K562 (cell line): ENCODE results near the gene TRMU. TPM values are rescaled to one million over a fixed set of nuclear protein-coding genes. Genes with fewer than 3 reads are reported as not detected.
A peak's percentile ranks its signal among the peaks of the same experiment; 100 is the strongest.

Source experiments
- ATAC-seq: fragments of 200-7000 bp; cut with Tn5 transposase; 3 replicates; pipeline ENCODE4 v1.9.1; 2020; ENCODE audit warnings: moderate library complexity
- BruUV-seq: library from RNA; stranded (reverse); fragments of 400-500 nt; replicated peaks from 2 replicates; lab custom pipeline; 2021; lab: Mats Ljungman, UMichigan
- CTCF ChIA-PET: fragments of 300-600 bp; formaldehyde crosslinking; extraction: SDS; loops from one replicate; lab custom pipeline; 2021; ENCODE audit warnings: low intra/inter-chr PET ratio; lab: Yijun Ruan, JAX
- POLR2A ChIA-PET: fragments of 300-600, 350-650 bp; sonication (Branson Sonifier 250); formaldehyde crosslinking; extraction: SDS; loops from one replicate; lab custom pipeline; 2021; ENCODE audit warnings: antibody characterized with exemption, inconsistent platforms; lab: Yijun Ruan, JAX
- DNase-seq, 4 experiments: peaks; one replicate each; pipeline versions ENCODE4 v3.0.0 to v3.0.0-alpha.2; 2011 to 2018; ENCODE audit warnings: low spot score in 3 of 4, mixed read lengths in 3 of 4; ENCODE audit errors: extremely low read depth in 1 of 4
- FAIRE-seq: peaks from 2 replicates; lab custom pipeline; 2011; peaks lifted over from hg19 to GRCh38; lab: Jason Lieb, UNC
- H2AFZ ChIP-seq: 2 replicates; pipeline ENCODE4 v1.6.0; 2011; ENCODE audit warnings: low read depth, low read length, control low read depth, inconsistent platforms
- H3K27ac ChIP-seq: fragments of 200-600 bp; 3 replicates; pipeline ENCODE4 v1.8.0; 2011; ENCODE audit warnings: low read depth, mild to moderate bottlenecking, control low read depth, inconsistent platforms, low read length, moderate library complexity, mixed read lengths; ENCODE audit errors: extremely low read depth
- H3K27me3 ChIP-seq, 2 experiments: fragments of 300-600 bp in 1 of 2; 2 replicates in 1 of 2; 3 replicates in 1 of 2; pipeline versions ENCODE4 v1.6.0 to v1.8.0; 2011; ENCODE audit warnings: inconsistent platforms in 2 of 2, low read length in 2 of 2, mild to moderate bottlenecking in 1 of 2, mixed read lengths in 1 of 2, moderate library complexity in 1 of 2; ENCODE audit not compliant: control insufficient read depth in 2 of 2, insufficient read depth in 2 of 2
- H3K36me3 ChIP-seq: fragments of 300-600 bp; 3 replicates; pipeline ENCODE4 v1.8.0; 2011; ENCODE audit warnings: mild to moderate bottlenecking, low read length, inconsistent platforms; ENCODE audit not compliant: control insufficient read depth, insufficient read depth
- H3K4me1 ChIP-seq, 2 experiments: fragments of 200-600 bp in 1 of 2; replicated peaks in 1 of 2; 2 replicates in 1 of 2; 3 replicates in 1 of 2; pipeline versions ENCODE4 v1.5.1 to v1.8.0; 2011; ENCODE audit warnings: inconsistent platforms in 2 of 2, low read length in 2 of 2, mild to moderate bottlenecking in 1 of 2, mixed read lengths in 1 of 2, moderate library complexity in 1 of 2; ENCODE audit not compliant: control insufficient read depth in 2 of 2, insufficient read depth in 2 of 2
- H3K4me2 ChIP-seq: 2 replicates; pipeline ENCODE4 v1.6.1; 2011; ENCODE audit warnings: low read length, control low read depth, inconsistent platforms, mixed read lengths; ENCODE audit not compliant: insufficient read depth
- H3K4me3 ChIP-seq: fragments of 200-600 bp; sonication (generic), shearing (Covaris generic); 2 replicates; pipeline ENCODE4 v1.5.1; 2016; ENCODE audit warnings: control low read depth, inconsistent platforms
- H3K79me2 ChIP-seq: fragments of 200-600 bp; 3 replicates; pipeline ENCODE4 v1.8.0; 2011; ENCODE audit warnings: low read length, inconsistent platforms; ENCODE audit not compliant: control insufficient read depth, insufficient read depth
- H3K9ac ChIP-seq, 2 experiments: 2 replicates each; pipeline versions ENCODE4 v1.6.0 to v1.6.1; 2011; ENCODE audit warnings: low read depth in 2 of 2, low read length in 2 of 2, control low read depth in 1 of 2, inconsistent platforms in 1 of 2, mild to moderate bottlenecking in 1 of 2, mixed read lengths in 1 of 2; ENCODE audit not compliant: insufficient read depth in 1 of 2
- H3K9me1 ChIP-seq: one replicate; pipeline ENCODE4 v1.6.0; 2011; ENCODE audit warnings: inconsistent platforms, mild to moderate bottlenecking, low read length, moderate library complexity; ENCODE audit not compliant: control insufficient read depth, insufficient read depth
- H3K9me3 ChIP-seq: replicated peaks from 2 replicates; pipeline ENCODE4 v1.5.1; 2011; ENCODE audit warnings: low read depth, low read length, inconsistent platforms; ENCODE audit not compliant: control insufficient read depth, insufficient read depth
- H4K20me1 ChIP-seq: replicated peaks from 2 replicates; pipeline ENCODE4 v1.6.1; 2011; ENCODE audit warnings: low read length, inconsistent platforms, mixed read lengths; ENCODE audit not compliant: control insufficient read depth, insufficient read depth
- CTCF ChIP-seq, 3 experiments: IDR thresholded peaks in 2 of 3; conservative IDR thresholded peaks in 1 of 3; 2 replicates each; pipeline ENCODE4 v1.5.1; 2011 to 2012; ENCODE audit warnings: low read length in 3 of 3, mild to moderate bottlenecking in 3 of 3, control low read depth in 2 of 3, improper control_type of control experiment in 1 of 3, inconsistent platforms in 1 of 3, low read depth in 1 of 3, mixed read lengths in 1 of 3, moderate library complexity in 1 of 3; ENCODE audit not compliant: insufficient read depth in 2 of 3
- RAD51 ChIP-seq: fragments of 450-650 bp; IDR thresholded peaks from 2 replicates; pipeline ENCODE4 v1.7.1; 2016; ENCODE audit warnings: low read depth, mild to moderate bottlenecking, borderline replicate concordance
- THRAP3 ChIP-seq: fragments of 450-650 bp; IDR thresholded peaks from 2 replicates; pipeline ENCODE4 v1.6.1; 2016; ENCODE audit warnings: mild to moderate bottlenecking, inconsistent platforms, borderline replicate concordance
- XRCC4 ChIP-seq: IDR thresholded peaks from one replicate; pipeline ENCODE4 v1.6.1; 2011; ENCODE audit not compliant: insufficient read depth, insufficient read length; ENCODE audit errors: extremely low read depth
- ZNF445 ChIP-seq: fragments of 250-450 bp; sonication (Bioruptor Pico); IDR thresholded peaks from 2 replicates; pipeline ENCODE4 v1.4.0; 2020; ENCODE audit warnings: low read depth, mild to moderate bottlenecking, moderate library complexity
- WGBS: fragments of 100-300 bp; shearing (Covaris generic); methylation state at CpG from one replicate; pipeline ENCODE4 v1.1.6; 2016; ENCODE audit warnings: low coverage, mixed read lengths; ENCODE audit not compliant: insufficient coverage; ENCODE audit errors: missing lambda C conversion rate; 5-methylcytosine and 5-hydroxymethylcytosine counted together
- in situ Hi-C: fragments of 300-500 bp; cut with MboI; formaldehyde crosslinking; loops from 4 replicates; pipeline ENCODE4 v1.15.0; 2018; ENCODE audit warnings: inconsistent platforms, mixed read lengths
- intact Hi-C: fragments of 100-400 bp; cut with micrococcal nuclease; formaldehyde crosslinking; loops from 2 replicates; pipeline ENCODE4 v1.14.2; 2022
- polyA plus RNA-seq, 8 experiments: library from polyadenylated mRNA; depleted of rRNA in 4 of 8; stranded (reverse) in 5 of 8; unstranded in 3 of 8; fragments of >200 nt; fragmentation: Nextera tagmentation in 2 of 8; fragmentation: Illumina TruSeq in 1 of 8; extraction: Ambion mirVana in 2 of 8; extraction: Trizol in 1 of 8; gene quantifications; 2 replicates each; pipeline versions ENCODE4 v1.2.1 to v1.2.3, GENCODE V29; 2011 to 2014; ENCODE audit warnings: inconsistent platforms in 1 of 8, missing spikeins in 1 of 8
- total RNA-seq, 7 experiments: library from RNA; depleted of rRNA in 6 of 7; stranded (reverse); fragments of >200 nt in 6 of 7; fragmentation: Illumina TruSeq in 2 of 7; extraction: Trizol in 2 of 7; gene quantifications; 2 replicates each; pipeline versions ENCODE4 v1.2.1 to v1.2.3, GENCODE V29; 2011 to 2021; ENCODE audit warnings: low replicate concordance in 1 of 7
- TF ChIP-seq, protein P1 (sequence below): fragments of 250-450 bp; sonication (Bioruptor Pico); IDR thresholded peaks from 2 replicates; pipeline ENCODE4 v1.5.0; 2021

Gene TRMU
- total and polyA plus RNA-seq, 9 of the 15 experiments (the other 6 are each of a cell fraction or from before 2014, with no cell fraction given), result 2.3 to 49.9 (median 35.3) TPM

- TF ChIP-seq, protein P1, sequence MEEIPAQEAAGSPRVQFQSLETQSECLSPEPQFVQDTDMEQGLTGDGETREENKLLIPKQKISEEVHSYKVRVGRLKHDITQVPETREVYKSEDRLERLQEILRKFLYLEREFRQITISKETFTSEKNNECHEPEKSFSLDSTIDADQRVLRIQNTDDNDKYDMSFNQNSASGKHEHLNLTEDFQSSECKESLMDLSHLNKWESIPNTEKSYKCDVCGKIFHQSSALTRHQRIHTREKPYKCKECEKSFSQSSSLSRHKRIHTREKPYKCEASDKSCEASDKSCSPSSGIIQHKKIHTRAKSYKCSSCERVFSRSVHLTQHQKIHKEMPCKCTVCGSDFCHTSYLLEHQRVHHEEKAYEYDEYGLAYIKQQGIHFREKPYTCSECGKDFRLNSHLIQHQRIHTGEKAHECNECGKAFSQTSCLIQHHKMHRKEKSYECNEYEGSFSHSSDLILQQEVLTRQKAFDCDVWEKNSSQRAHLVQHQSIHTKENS (CRISPR knock-in tag), result no peak
- no peak for TF ChIP-seq XRCC4
- TF ChIP-seq THRAP3, result no peak
Observed at GRCh38 chr22:46366327-46366731, 30.8 kb downstream of the TRMU start (continued).

- no TSS peak for BruUV-seq
- H3K4me2 ChIP-seq, result peak overlapping the region; percentile 4; the same call in 1 of the 2 replicates
- H2AFZ ChIP-seq, result no peak overlapping the region
- DNase-seq, result no peak
- peaks cover 0 to 47% of the 10 kb centered on the region in 2 experiments; a peak in 4 of 5 replicates for H3K27me3 ChIP-seq
- TF ChIP-seq RAD51 (no peak), ZNF445 (no peak), CTCF (IDR thresholded peaks at IDR 0.05 in 2 of 3, conservative IDR thresholded peaks at IDR 0.05 in 1 of 3; ENCODE audit: insufficient read depth in 2 of 3, low read depth in 1 of 3, low read length in 3 of 3) (peak in 1 of 3 experiments; percentile 37; a peak in 2 of 6 replicates)
- H3K79me2 ChIP-seq, result no peaks in the 10 kb centered on the region
- no peak overlapping the region for H3K4me3 ChIP-seq
- 3% methylated on average over 16 of the region's 45 CpGs for WGBS
- FAIRE-seq, result no peak
- ATAC-seq, result peak; percentile 24; the same call in 1 of the 3 replicates
- intact Hi-C loops, result loop anchor here (1.0 kb wide), 1 partner anchor 175 kb away; no protein-coding TSS in a partner anchor
- H3K9ac ChIP-seq, result no peak overlapping the region
- H3K9me1 ChIP-seq, result no peaks in the 10 kb centered on the region
- ChIA-PET POLR2A (interaction anchor here (0.5 to 0.8 kb wide), 6 partner anchors 10 to 99 kb away, joined by 3 to 4 read pairs (median 3); partner anchors contain the start of gene TTC38), CTCF (interaction anchor here (0.7 to 1.7 kb wide), 3 partner anchors 24 to 174 kb away, joined by 3 to 10 read pairs (median 4); no protein-coding TSS in a partner anchor)
- in situ Hi-C loops, result loop anchor here (5.0 kb wide), 1 partner anchor 175 kb away; no protein-coding TSS in a partner anchor
- no peak overlapping the region for H3K27ac ChIP-seq
- H3K4me1 ChIP-seq, result peaks cover 0 to 34% of the 10 kb centered on the region in 2 experiments; a peak in 2 of 5 replicates
- H4K20me1 ChIP-seq, result peaks cover 6% of the 10 kb centered on the region
- H3K9me3 ChIP-seq, result no peaks in the 10 kb centered on the region
- no peaks in the 10 kb centered on the region for H3K36me3 ChIP-seq
Observed at GRCh38 chr22:46366801-46367706, 31.5 kb downstream of the TRMU start.
